ENCODE data around the gene USP24. TPM values are rescaled to one million over a fixed set of nuclear protein-coding genes. Genes with fewer than 3 reads are reported as not detected.
"Not testable (repeated sequence)": the region's sequence is repeated elsewhere in the genome, so short reads cannot be mapped to it uniquely, and the experiment has no call there.

The USP24 gene
- polyA plus RNA-seq, 3 donors, result 46.2 to 46.4 (median 46.4) TPM

GRCh38 chr1:55129194-55129728, 85.9 kb downstream of the USP24 start:
- DNase-seq (ENCODE audit: low read depth in 3 of 3, low spot score in 2 of 3), result no peak

- no peak for DNase-seq (ENCODE audit: low read depth in 3 of 3, low spot score in 2 of 3)
These were observed 86.7 kb downstream of the USP24 start for GRCh38 chr1:55128418-55128995.

GRCh38 chr1:55127827-55128343, 87.3 kb downstream of the USP24 start:
- no peak for DNase-seq (ENCODE audit: low read depth in 3 of 3, low spot score in 2 of 3)

GRCh38 chr1:55124470-55124869, 90.7 kb downstream of the USP24 start:
- DNase-seq (ENCODE audit: low read depth in 3 of 3, low spot score in 2 of 3), result no peak

GRCh38 chr1:55120538-55120937, 94.6 kb downstream of the USP24 start:
- DNase-seq (ENCODE audit: low read depth in 3 of 3, low spot score in 2 of 3), result no peak

- DNase-seq (ENCODE audit: low read depth in 3 of 3, low spot score in 2 of 3), result no peak
These were observed 96.4 kb downstream of the USP24 start for GRCh38 chr1:55118651-55119329.

- DNase-seq (ENCODE audit: low read depth in 3 of 3, low spot score in 2 of 3), result no peak
These were observed 97.2 kb downstream of the USP24 start for GRCh38 chr1:55117941-55118340.

GRCh38 chr1:55109005-55109404, 106.2 kb downstream of the USP24 start:
- DNase-seq (ENCODE audit: low read depth in 3 of 3, low spot score in 2 of 3), result not testable (repeated sequence)

- DNase-seq (ENCODE audit: low read depth in 3 of 3, low spot score in 2 of 3), result no peak
These were observed 108.1 kb downstream of the USP24 start for GRCh38 chr1:55107101-55107500.

GRCh38 chr1:55103891-55104290, 111.3 kb downstream of the USP24 start:
- no peak for DNase-seq (ENCODE audit: low read depth in 3 of 3, low spot score in 2 of 3)

- DNase-seq (ENCODE audit: low read depth in 3 of 3, low spot score in 2 of 3), result no peak
These were observed 120.1 kb downstream of the USP24 start for GRCh38 chr1:55095095-55095494.

- no peak for DNase-seq (ENCODE audit: low read depth in 3 of 3, low spot score in 2 of 3)
These were observed 122.7 kb downstream of the USP24 start for GRCh38 chr1:55092475-55092874.

- DNase-seq (ENCODE audit: low read depth in 3 of 3, low spot score in 2 of 3), result no peak
These were observed 125.5 kb downstream of the USP24 start for GRCh38 chr1:55089683-55090082.

- no peak for DNase-seq (ENCODE audit: low read depth in 3 of 3, low spot score in 2 of 3)
These were observed 126.8 kb downstream of the USP24 start for GRCh38 chr1:55088413-55088812.

- no peak for DNase-seq (ENCODE audit: low read depth in 3 of 3, low spot score in 2 of 3)
These were observed 127.7 kb downstream of the USP24 start for GRCh38 chr1:55087439-55087838.

GRCh38 chr1:55084257-55084656, 130.9 kb downstream of the USP24 start:
- DNase-seq (ENCODE audit: low read depth in 3 of 3, low spot score in 2 of 3), result no peak

GRCh38 chr1:55081905-55082296, 133.3 kb downstream of the USP24 start:
- DNase-seq (ENCODE audit: low read depth in 3 of 3, low spot score in 2 of 3), result no peak

- no peak for DNase-seq (ENCODE audit: low read depth in 3 of 3, low spot score in 2 of 3)
These were observed 133.8 kb downstream of the USP24 start for GRCh38 chr1:55081188-55081904.

GRCh38 chr1:55079651-55080050, 135.5 kb downstream of the USP24 start:
- DNase-seq (ENCODE audit: low read depth in 3 of 3, low spot score in 2 of 3), result no peak

GRCh38 chr1:55078470-55078869, 136.7 kb downstream of the USP24 start:
- DNase-seq (ENCODE audit: low read depth in 3 of 3, low spot score in 2 of 3), result no peak

- no peak for DNase-seq (ENCODE audit: low read depth in 3 of 3, low spot score in 2 of 3)
These were observed 138.8 kb downstream of the USP24 start for GRCh38 chr1:55076356-55076755.

GRCh38 chr1:55074455-55074854, 140.7 kb downstream of the USP24 start:
- no peak for DNase-seq (ENCODE audit: low read depth in 3 of 3, low spot score in 2 of 3)

Data from right renal cortex interstitium (tissue), 3 donors.